SK-N-SH treated with all-trans-retinoic acid at 6 μM for 48 hours (cell line): Measurements from ENCODE around the gene SLC30A10.

ENCODE experiments used
- TOX ChIP-seq: fragments of 250-450 bp; sonication (Bioruptor Pico); IDR thresholded peaks from 2 replicates; pipeline ENCODE4 v1.8.0; 2021; ENCODE audit warnings: mild to moderate bottlenecking, moderate library complexity, borderline replicate concordance
- ZFP3 ChIP-seq: fragments of 250-450 bp; sonication (Bioruptor Pico); IDR thresholded peaks from 2 replicates; pipeline ENCODE4 v1.5.0; 2020; ENCODE audit warnings: mild to moderate bottlenecking, moderate library complexity

GRCh38 chr1:219871427-219872057, 56.8 kb downstream of the SLC30A10 start:
- TF ChIP-seq ZFP3 (CRISPR knock-in tag) (no peak), TOX (CRISPR knock-in tag) (no peak)
